ENCODE measurements around the gene SEZ6L.

SEZ6L gene

GRCh38 chr22:26316732-26317285 lies 147.5 kb downstream of the SEZ6L start:
- DNase-seq (ENCODE audit: low read depth in 1 of 2, low spot score in 1 of 2), result no peak
- H3K4me3 ChIP-seq (replicated peaks; ENCODE audit: insufficient read depth, low read length), result no peak overlapping the region
- peaks cover 2% of the 10 kb centered on the region for H3K27me3 ChIP-seq (ENCODE audit: insufficient read depth, poor library complexity, severe bottlenecking)
- H3K27ac ChIP-seq (replicated peaks), result no peak overlapping the region
- TF ChIP-seq REST (IDR thresholded peaks at IDR 0.05; ENCODE audit: insufficient replicate concordance, low read depth), result no peak
- TF ChIP-seq GABPA (IDR thresholded peaks at IDR 0.05; ENCODE audit: low read depth), result no peak
- no peak for TF ChIP-seq POLR2AphosphoS5 (IDR thresholded peaks at IDR 0.05; ENCODE audit: low read depth)
- TF ChIP-seq SPI1 (IDR thresholded peaks at IDR 0.05; ENCODE audit: borderline replicate concordance, low read depth), result no peak
- TF ChIP-seq, protein P1, sequence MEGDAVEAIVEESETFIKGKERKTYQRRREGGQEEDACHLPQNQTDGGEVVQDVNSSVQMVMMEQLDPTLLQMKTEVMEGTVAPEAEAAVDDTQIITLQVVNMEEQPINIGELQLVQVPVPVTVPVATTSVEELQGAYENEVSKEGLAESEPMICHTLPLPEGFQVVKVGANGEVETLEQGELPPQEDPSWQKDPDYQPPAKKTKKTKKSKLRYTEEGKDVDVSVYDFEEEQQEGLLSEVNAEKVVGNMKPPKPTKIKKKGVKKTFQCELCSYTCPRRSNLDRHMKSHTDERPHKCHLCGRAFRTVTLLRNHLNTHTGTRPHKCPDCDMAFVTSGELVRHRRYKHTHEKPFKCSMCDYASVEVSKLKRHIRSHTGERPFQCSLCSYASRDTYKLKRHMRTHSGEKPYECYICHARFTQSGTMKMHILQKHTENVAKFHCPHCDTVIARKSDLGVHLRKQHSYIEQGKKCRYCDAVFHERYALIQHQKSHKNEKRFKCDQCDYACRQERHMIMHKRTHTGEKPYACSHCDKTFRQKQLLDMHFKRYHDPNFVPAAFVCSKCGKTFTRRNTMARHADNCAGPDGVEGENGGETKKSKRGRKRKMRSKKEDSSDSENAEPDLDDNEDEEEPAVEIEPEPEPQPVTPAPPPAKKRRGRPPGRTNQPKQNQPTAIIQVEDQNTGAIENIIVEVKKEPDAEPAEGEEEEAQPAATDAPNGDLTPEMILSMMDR (IDR thresholded peaks at IDR 0.05; ENCODE audit: insufficient read depth, low read length), result no peak

DNA sequence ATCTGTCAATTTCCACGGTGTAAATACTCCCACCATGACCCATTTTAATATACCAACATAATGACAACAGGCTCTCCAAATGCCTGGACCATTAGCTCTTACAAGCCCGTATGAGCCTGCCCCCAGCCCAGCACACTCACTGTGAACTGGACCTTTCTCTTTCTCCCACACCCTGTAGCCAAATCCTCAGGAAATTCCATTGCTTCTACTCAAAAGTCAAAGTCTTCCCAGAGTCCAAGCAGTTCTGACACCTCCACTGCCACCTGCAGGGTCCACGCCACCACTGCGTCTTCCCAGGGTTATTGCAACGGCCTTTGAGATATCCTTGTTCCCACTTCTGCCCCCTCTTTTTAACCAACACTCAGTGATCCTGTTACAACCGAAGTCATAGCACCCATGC lies 149.7 kb downstream of the SEZ6L start:
- Histone ChIP-seq H3K27ac (replicated peaks) (no peak overlapping the region), H3K27me3 (ENCODE audit: insufficient read depth, poor library complexity, severe bottlenecking) (peaks cover 2% of the 10 kb centered on the region), H3K4me3 (replicated peaks; ENCODE audit: insufficient read depth, low read length) (no peak overlapping the region)
- DNase-seq (ENCODE audit: low read depth in 1 of 2, low spot score in 1 of 2), result no peak
- TF ChIP-seq GABPA (IDR thresholded peaks at IDR 0.05; ENCODE audit: low read depth) (no peak), SPI1 (IDR thresholded peaks at IDR 0.05; ENCODE audit: borderline replicate concordance, low read depth) (no peak), POLR2AphosphoS5 (IDR thresholded peaks at IDR 0.05; ENCODE audit: low read depth) (no peak)

DNA sequence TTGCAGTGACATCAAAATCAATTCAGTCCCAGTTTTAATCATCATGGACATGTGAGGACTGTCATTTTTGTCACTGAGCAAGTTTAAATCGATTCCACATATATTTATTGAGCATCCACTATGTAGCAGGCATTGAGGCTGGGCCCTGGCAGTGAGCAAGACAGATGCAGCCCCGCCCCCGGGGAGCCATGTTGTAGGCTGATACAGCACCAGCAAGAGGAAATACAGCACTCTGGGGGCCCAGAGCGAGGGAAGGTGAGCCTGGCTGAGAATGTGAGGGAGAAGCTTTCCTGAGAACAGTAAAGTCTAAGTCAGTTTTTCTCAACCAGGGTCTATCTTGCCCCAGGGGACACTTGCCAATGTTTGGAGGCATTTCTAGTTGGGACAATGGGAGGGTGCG lies 151.2 kb downstream of the SEZ6L start:
- DNase-seq (ENCODE audit: low read depth in 1 of 2, low spot score in 1 of 2), result no peak
- no peak overlapping the region for H3K4me3 ChIP-seq (replicated peaks; ENCODE audit: insufficient read depth, low read length)
- H3K27ac ChIP-seq (replicated peaks), result no peak overlapping the region
- TF ChIP-seq POLR2AphosphoS5 (IDR thresholded peaks at IDR 0.05; ENCODE audit: low read depth), result no peak
- TF ChIP-seq GABPA (IDR thresholded peaks at IDR 0.05; ENCODE audit: low read depth), result no peak
- TF ChIP-seq, protein P1 (IDR thresholded peaks at IDR 0.05; ENCODE audit: insufficient read depth, low read length), result no peak
- no peak for TF ChIP-seq REST (IDR thresholded peaks at IDR 0.05; ENCODE audit: insufficient replicate concordance, low read depth)
- peaks cover 2% of the 10 kb centered on the region for H3K27me3 ChIP-seq (ENCODE audit: insufficient read depth, poor library complexity, severe bottlenecking)

DNA sequence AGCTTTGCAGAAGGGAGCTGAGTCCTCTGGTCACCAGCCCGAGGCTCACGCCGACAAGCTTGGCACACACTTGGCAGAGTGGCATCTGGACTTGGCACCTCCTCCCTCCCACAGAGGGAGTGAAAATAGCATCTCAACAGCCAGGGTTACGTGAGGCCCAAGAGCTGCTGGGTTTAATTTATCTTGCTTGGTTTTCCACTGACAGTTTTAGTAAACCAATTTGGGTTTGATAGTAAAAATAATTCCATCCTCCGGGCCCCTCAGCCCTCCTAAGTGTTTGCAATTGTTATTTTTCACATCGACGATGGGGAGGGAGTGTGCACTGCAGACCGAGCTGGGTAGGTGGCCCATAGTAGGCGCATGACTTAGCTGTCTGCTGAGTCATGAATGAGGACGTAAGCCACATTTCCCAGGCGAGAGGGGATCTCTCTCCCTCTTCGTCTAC lies 152.2 kb downstream of the SEZ6L start:
- peaks cover 2% of the 10 kb centered on the region for H3K27me3 ChIP-seq (ENCODE audit: insufficient read depth, poor library complexity, severe bottlenecking)
- H3K4me3 ChIP-seq (replicated peaks; ENCODE audit: insufficient read depth, low read length), result no peak overlapping the region
- DNase-seq (ENCODE audit: low read depth in 1 of 2, low spot score in 1 of 2), result no peak
- TF ChIP-seq SPI1 (IDR thresholded peaks at IDR 0.05; ENCODE audit: borderline replicate concordance, low read depth) (no peak), POLR2AphosphoS5 (IDR thresholded peaks at IDR 0.05; ENCODE audit: low read depth) (no peak), REST (IDR thresholded peaks at IDR 0.05; ENCODE audit: insufficient replicate concordance, low read depth) (no peak), GABPA (IDR thresholded peaks at IDR 0.05; ENCODE audit: low read depth) (no peak)
- TF ChIP-seq, protein P1 (IDR thresholded peaks at IDR 0.05; ENCODE audit: insufficient read depth, low read length), result no peak
- no peak overlapping the region for H3K27ac ChIP-seq (replicated peaks)
